Urinary bladder (tissue), 4 donors: Measurements from ENCODE around the gene C1QTNF7. TPM values are rescaled to one million over a fixed set of nuclear protein-coding genes. Genes with fewer than 3 reads are reported as not detected.

ENCODE experiments used
- DNase-seq: peaks from one replicate; pipeline ENCODE4 v3.0.0-alpha.2; 2015; ENCODE audit errors: extremely low spot score
- H3K27ac ChIP-seq: one replicate; pipeline ENCODE4 v1.5.1; 2013; ENCODE audit warnings: low read depth, mild to moderate bottlenecking, moderate library complexity
- H3K36me3 ChIP-seq: one replicate; pipeline ENCODE4 v1.6.1; 2013; ENCODE audit warnings: mild to moderate bottlenecking, moderate library complexity; ENCODE audit not compliant: insufficient read depth
- H3K4me1 ChIP-seq: one replicate; pipeline ENCODE4 v1.6.1; 2013; ENCODE audit warnings: mild to moderate bottlenecking, moderate library complexity; ENCODE audit not compliant: insufficient read depth
- H3K4me3 ChIP-seq: one replicate; pipeline ENCODE4 v1.5.1; 2013; ENCODE audit warnings: low read depth, low read length
- WGBS: extraction: QIAGEN DNeasy Blood & Tissue Kit; methylation state at CpG from one replicate; pipeline ENCODE4 v1.1.7; 2013; 5-methylcytosine and 5-hydroxymethylcytosine counted together
- polyA plus RNA-seq: library from polyadenylated mRNA; stranded (reverse); fragments of 200-250 nt; gene quantifications from one replicate; pipeline ENCODE4 v1.2.3, GENCODE V29; 2013
- total RNA-seq: library from RNA; depleted of rRNA; stranded (reverse); fragments of >200 nt; gene quantifications from one replicate; pipeline ENCODE4 v1.2.3, GENCODE V29; 2014
- donor health status: healthy with polysubstance abuse.
- donor health status: healthy.

C1QTNF7 gene
- total and polyA plus RNA-seq, 2 donors: 37.6 to 48.2 TPM

- H3K36me3 ChIP-seq: no peaks in the 10 kb centered on the region
- DNase-seq: no peak
- H3K4me1 ChIP-seq: peaks cover 1% of the 10 kb centered on the region
- no peak overlapping the region for H3K27ac ChIP-seq
- WGBS: 72% methylated on average over 3 of the region's 3 CpGs
- H3K4me3 ChIP-seq: no peak overlapping the region
Measured at GRCh38 chr4:15400226-15400625, 27.6 kb upstream of the C1QTNF7 start.

- H3K4me3 ChIP-seq: no peak overlapping the region
- peaks cover 1% of the 10 kb centered on the region for H3K4me1 ChIP-seq
- H3K27ac ChIP-seq: no peak overlapping the region
- H3K36me3 ChIP-seq: no peaks in the 10 kb centered on the region
- peak; percentile 55 for DNase-seq
- WGBS: 33% methylated on average over 9 of the region's 9 CpGs
Measured at GRCh38 chr4:15400981-15401671, 26.7 kb upstream of the C1QTNF7 start.

- Histone ChIP-seq H3K27ac (no peak overlapping the region), H3K36me3 (no peaks in the 10 kb centered on the region), H3K4me3 (no peak overlapping the region), H3K4me1 (peaks cover 1% of the 10 kb centered on the region)
- WGBS: 37% methylated on average over 2 of the region's 2 CpGs
- no peak for DNase-seq
Measured at GRCh38 chr4:15402146-15402545, 25.7 kb upstream of the C1QTNF7 start.

GRCh38 chr4:15402974-15403373 is 24.9 kb upstream of the C1QTNF7 start:
- no peak for DNase-seq
- H3K27ac ChIP-seq: no peak overlapping the region

GRCh38 chr4:15405018-15405417 is 22.8 kb upstream of the C1QTNF7 start:
- no peak overlapping the region for H3K27ac ChIP-seq
- peaks cover 1% of the 10 kb centered on the region for H3K4me1 ChIP-seq
- H3K4me3 ChIP-seq: no peak overlapping the region
- WGBS: 84% methylated on average over 4 of the region's 4 CpGs
- no peak for DNase-seq
- no peaks in the 10 kb centered on the region for H3K36me3 ChIP-seq

More at GRCh38 chr4:15402974-15403373, 24.9 kb upstream of the C1QTNF7 start:
- Histone ChIP-seq H3K4me1 (peaks cover 1% of the 10 kb centered on the region), H3K36me3 (no peaks in the 10 kb centered on the region), H3K4me3 (no peak overlapping the region)
- 50% methylated on average over 2 of the region's 2 CpGs for WGBS

- H3K27ac ChIP-seq: peak overlapping the region; percentile 2
- H3K4me3 ChIP-seq: no peak overlapping the region
- no peak for DNase-seq
- WGBS: 27% methylated on average over 6 of the region's 6 CpGs
- H3K4me1 ChIP-seq: no peaks in the 10 kb centered on the region
- H3K36me3 ChIP-seq: no peaks in the 10 kb centered on the region
Measured at GRCh38 chr4:15410750-15411149, 17.1 kb upstream of the C1QTNF7 start.

- WGBS: 89% methylated on average over 5 of the region's 5 CpGs
- DNase-seq: no peak
- H3K4me3 ChIP-seq: no peak overlapping the region
- H3K4me1 ChIP-seq: no peaks in the 10 kb centered on the region
- H3K27ac ChIP-seq: no peak overlapping the region
- H3K36me3 ChIP-seq: no peaks in the 10 kb centered on the region
Measured at GRCh38 chr4:15412461-15412860, 15.4 kb upstream of the C1QTNF7 start.

GRCh38 chr4:15413010-15413622 is 14.7 kb upstream of the C1QTNF7 start:
- Histone ChIP-seq H3K4me3 (no peak overlapping the region), H3K36me3 (no peaks in the 10 kb centered on the region), H3K27ac (no peak overlapping the region), H3K4me1 (no peaks in the 10 kb centered on the region)
- 63% methylated on average over 6 of the region's 6 CpGs for WGBS
- DNase-seq: no peak

GRCh38 chr4:15413623-15414019 is 14.2 kb upstream of the C1QTNF7 start:
- H3K4me1 ChIP-seq: no peaks in the 10 kb centered on the region
- DNase-seq: no peak
- no peak overlapping the region for H3K4me3 ChIP-seq
- 69% methylated on average over 2 of the region's 2 CpGs for WGBS
- H3K27ac ChIP-seq: peak overlapping the region; percentile 54
- no peaks in the 10 kb centered on the region for H3K36me3 ChIP-seq

- Histone ChIP-seq H3K4me3 (no peak overlapping the region), H3K27ac (peak overlapping the region; percentile 57), H3K4me1 (no peaks in the 10 kb centered on the region), H3K36me3 (no peaks in the 10 kb centered on the region)
- DNase-seq: no peak
- WGBS: 17% methylated on average over 4 of the region's 4 CpGs
Measured at GRCh38 chr4:15414551-15415091, 13.2 kb upstream of the C1QTNF7 start.

GRCh38 chr4:15416357-15417232 is 11.2 kb upstream of the C1QTNF7 start:
- no peak overlapping the region for H3K4me3 ChIP-seq
- H3K4me1 ChIP-seq: no peaks in the 10 kb centered on the region
- no peaks in the 10 kb centered on the region for H3K36me3 ChIP-seq
- no peak for DNase-seq
- 84% methylated on average over 6 of the region's 6 CpGs for WGBS
- no peak overlapping the region for H3K27ac ChIP-seq

- Histone ChIP-seq H3K36me3 (no peaks in the 10 kb centered on the region), H3K4me1 (no peaks in the 10 kb centered on the region), H3K4me3 (no peak overlapping the region), H3K27ac (no peak overlapping the region)
- DNase-seq: no peak
Measured at GRCh38 chr4:15417233-15417660, 10.6 kb upstream of the C1QTNF7 start.

GRCh38 chr4:15418956-15419355 is 8.9 kb upstream of the C1QTNF7 start:
- H3K4me1 ChIP-seq: no peaks in the 10 kb centered on the region
- DNase-seq: no peak
- no peaks in the 10 kb centered on the region for H3K36me3 ChIP-seq
- 14% methylated on average over 2 of the region's 2 CpGs for WGBS
- no peak overlapping the region for H3K4me3 ChIP-seq
- no peak overlapping the region for H3K27ac ChIP-seq
